Measurements from ENCODE around the gene TSEN15. TPM values are rescaled to one million over a fixed set of nuclear protein-coding genes. Genes with fewer than 3 reads are reported as not detected.

The TSEN15 gene
- total RNA-seq, 1 experiment from 2014 or later, result 71.4 TPM

DNA sequence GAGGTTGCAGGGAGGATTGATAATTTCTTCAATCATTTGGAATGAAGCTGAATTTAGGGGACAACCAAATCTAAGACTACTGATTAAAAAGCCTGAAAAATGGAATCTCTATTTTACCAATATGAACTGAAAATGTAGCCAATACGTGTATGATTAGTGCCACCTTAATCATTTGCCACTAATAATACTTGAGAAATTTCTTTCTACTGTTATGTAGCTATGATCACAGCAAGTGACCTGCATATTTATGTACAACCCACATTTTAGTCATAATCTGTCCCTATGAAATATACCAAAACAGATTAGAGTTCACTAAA lies 20.5 kb upstream of the TSEN15 start:
- H3K27me3 Mint-ChIP-seq (ENCODE audit: insufficient read depth, unreplicated experiment), result no peaks in the 10 kb centered on the region
- BruUV-seq (replicated peaks), result no TSS peak
- no peak for DNase-seq
- H3K4me3 Mint-ChIP-seq (ENCODE audit: unreplicated experiment), result no peak overlapping the region
- POLR2A ChIA-PET, result no interaction called here
- H3K9me3 Mint-ChIP-seq (ENCODE audit: unreplicated experiment), result no peaks in the 10 kb centered on the region
- Histone ChIP-seq H3K36me3 (ENCODE audit: control insufficient read depth, insufficient read depth, low read length) (no peaks in the 10 kb centered on the region), H3K4me1 (peaks cover 14% of the 10 kb centered on the region; the same call in 1 of the 2 replicates), H3K4me3 (ENCODE audit: low read depth, low read length) (no peak overlapping the region), H3K9me3 (no peaks in the 10 kb centered on the region), H3K27me3 (replicated peaks; ENCODE audit: control insufficient read depth, insufficient read depth, low read length) (no peaks in the 10 kb centered on the region)
- peaks cover 5% of the 10 kb centered on the region for H3K36me3 Mint-ChIP-seq (ENCODE audit: insufficient read depth, unreplicated experiment)
- peaks cover 11% of the 10 kb centered on the region for H3K4me1 Mint-ChIP-seq (ENCODE audit: low read depth, unreplicated experiment)
- no peak overlapping the region for H3K27ac Mint-ChIP-seq (ENCODE audit: unreplicated experiment)
- intact Hi-C loops (cut with micrococcal nuclease; ENCODE audit: unreplicated experiment), result no loop called here
- CTCF ChIA-PET, result no interaction called here
- TF ChIP-seq, protein P1, sequence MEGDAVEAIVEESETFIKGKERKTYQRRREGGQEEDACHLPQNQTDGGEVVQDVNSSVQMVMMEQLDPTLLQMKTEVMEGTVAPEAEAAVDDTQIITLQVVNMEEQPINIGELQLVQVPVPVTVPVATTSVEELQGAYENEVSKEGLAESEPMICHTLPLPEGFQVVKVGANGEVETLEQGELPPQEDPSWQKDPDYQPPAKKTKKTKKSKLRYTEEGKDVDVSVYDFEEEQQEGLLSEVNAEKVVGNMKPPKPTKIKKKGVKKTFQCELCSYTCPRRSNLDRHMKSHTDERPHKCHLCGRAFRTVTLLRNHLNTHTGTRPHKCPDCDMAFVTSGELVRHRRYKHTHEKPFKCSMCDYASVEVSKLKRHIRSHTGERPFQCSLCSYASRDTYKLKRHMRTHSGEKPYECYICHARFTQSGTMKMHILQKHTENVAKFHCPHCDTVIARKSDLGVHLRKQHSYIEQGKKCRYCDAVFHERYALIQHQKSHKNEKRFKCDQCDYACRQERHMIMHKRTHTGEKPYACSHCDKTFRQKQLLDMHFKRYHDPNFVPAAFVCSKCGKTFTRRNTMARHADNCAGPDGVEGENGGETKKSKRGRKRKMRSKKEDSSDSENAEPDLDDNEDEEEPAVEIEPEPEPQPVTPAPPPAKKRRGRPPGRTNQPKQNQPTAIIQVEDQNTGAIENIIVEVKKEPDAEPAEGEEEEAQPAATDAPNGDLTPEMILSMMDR (IDR thresholded peaks at IDR 0.05; ENCODE audit: insufficient read depth in 1 of 2, low read depth in 1 of 2, low read length in 1 of 2, severe bottlenecking in 1 of 2, unreplicated experiment in 1 of 2), result no peak

DNA sequence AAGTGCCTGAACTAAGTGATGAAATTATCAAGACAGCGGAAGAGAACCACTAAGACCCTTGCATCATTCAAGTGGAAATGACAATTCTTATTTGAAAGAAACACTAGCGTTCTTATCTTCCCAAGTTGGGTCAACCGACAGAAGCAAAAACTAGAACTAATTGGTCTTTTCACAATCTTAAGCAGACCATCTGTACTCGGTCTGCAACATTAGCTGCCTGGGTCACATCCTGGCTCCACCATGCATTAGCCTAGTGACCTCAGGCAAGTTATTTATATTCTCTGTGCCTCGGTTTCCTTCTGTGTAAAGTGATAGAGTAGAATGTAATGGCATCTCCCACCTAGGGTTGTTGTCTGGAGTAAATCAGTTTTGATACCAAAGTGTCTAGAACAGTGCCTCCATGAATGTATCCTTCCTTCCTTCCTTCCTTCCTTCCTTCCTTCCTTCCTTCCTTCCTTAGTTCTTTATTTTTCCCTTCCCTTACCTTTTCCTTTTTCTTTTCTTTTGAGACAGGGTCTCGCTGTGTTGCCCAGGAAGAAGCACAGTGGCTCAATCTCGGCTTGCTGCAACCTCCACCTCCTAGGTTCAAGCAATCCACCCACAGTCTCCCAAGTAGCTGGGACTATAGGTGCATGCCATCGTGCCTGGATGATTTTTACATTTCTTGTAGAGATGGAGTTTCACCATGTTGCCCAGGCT lies 20.0 kb upstream of the TSEN15 start:
- H3K4me1 Mint-ChIP-seq (ENCODE audit: low read depth, unreplicated experiment), result peaks cover 14% of the 10 kb centered on the region
- peaks cover 6% of the 10 kb centered on the region for H3K36me3 Mint-ChIP-seq (ENCODE audit: insufficient read depth, unreplicated experiment)
- no peaks in the 10 kb centered on the region for H3K9me3 ChIP-seq
- TF ChIP-seq, protein P1 (IDR thresholded peaks at IDR 0.05; ENCODE audit: insufficient read depth in 1 of 2, low read depth in 1 of 2, low read length in 1 of 2, severe bottlenecking in 1 of 2, unreplicated experiment in 1 of 2), result no peak
- no peaks in the 10 kb centered on the region for H3K9me3 Mint-ChIP-seq (ENCODE audit: unreplicated experiment)
- no peaks in the 10 kb centered on the region for H3K36me3 ChIP-seq (ENCODE audit: control insufficient read depth, insufficient read depth, low read length)
- no peaks in the 10 kb centered on the region for H3K27me3 Mint-ChIP-seq (ENCODE audit: insufficient read depth, unreplicated experiment)
- no peak overlapping the region for H3K4me3 ChIP-seq (ENCODE audit: low read depth, low read length)
- H3K4me1 ChIP-seq, result peaks cover 15% of the 10 kb centered on the region; the same call in 1 of the 2 replicates
- no TSS peak for BruUV-seq (replicated peaks)
- no peak for DNase-seq
- CTCF ChIA-PET, result no interaction called here
- H3K4me3 Mint-ChIP-seq (ENCODE audit: unreplicated experiment), result no peak overlapping the region
- intact Hi-C loops (cut with micrococcal nuclease; ENCODE audit: unreplicated experiment), result no loop called here
- POLR2A ChIA-PET, result no interaction called here
- no peaks in the 10 kb centered on the region for H3K27me3 ChIP-seq (replicated peaks; ENCODE audit: control insufficient read depth, insufficient read depth, low read length)
- no peak overlapping the region for H3K27ac Mint-ChIP-seq (ENCODE audit: unreplicated experiment)

DNA sequence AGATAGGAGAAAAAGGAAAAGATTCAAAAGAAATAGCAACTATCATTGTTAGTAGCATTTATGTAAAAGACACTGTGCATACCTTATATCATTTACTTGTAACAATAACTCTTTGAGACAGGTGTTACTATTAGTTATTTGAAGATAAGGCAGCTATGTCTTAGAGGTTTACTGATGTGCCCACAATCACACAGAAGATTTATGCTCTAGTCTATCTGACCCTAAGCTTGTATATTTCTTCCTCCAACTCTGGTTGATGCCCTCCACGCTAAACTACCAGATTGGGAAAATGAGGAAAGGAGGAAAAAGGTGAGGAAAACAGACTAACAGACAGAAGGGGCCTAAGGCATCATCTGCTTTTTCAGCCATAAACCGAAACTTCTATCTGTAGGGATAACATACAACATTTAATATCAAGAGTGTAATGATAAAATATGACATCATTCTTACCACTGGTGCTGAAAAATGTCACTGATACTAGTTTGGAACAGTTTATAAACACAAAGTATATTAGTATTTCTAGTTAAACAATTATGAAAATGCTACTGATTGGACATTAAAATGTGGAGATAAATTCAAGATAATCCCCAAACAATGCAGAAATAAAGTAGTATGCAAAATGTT lies 19.1 kb upstream of the TSEN15 start:
- Histone ChIP-seq H3K27me3 (replicated peaks; ENCODE audit: control insufficient read depth, insufficient read depth, low read length) (no peaks in the 10 kb centered on the region), H3K36me3 (ENCODE audit: control insufficient read depth, insufficient read depth, low read length) (no peaks in the 10 kb centered on the region), H3K4me3 (ENCODE audit: low read depth, low read length) (no peak overlapping the region), H3K4me1 (peaks cover 15% of the 10 kb centered on the region; the same call in 1 of the 2 replicates), H3K9me3 (no peaks in the 10 kb centered on the region)
- TF ChIP-seq, protein P1 (IDR thresholded peaks at IDR 0.05; ENCODE audit: insufficient read depth in 1 of 2, low read depth in 1 of 2, low read length in 1 of 2, severe bottlenecking in 1 of 2, unreplicated experiment in 1 of 2), result no peak
- H3K27me3 Mint-ChIP-seq (ENCODE audit: insufficient read depth, unreplicated experiment), result no peaks in the 10 kb centered on the region
- no peaks in the 10 kb centered on the region for H3K9me3 Mint-ChIP-seq (ENCODE audit: unreplicated experiment)
- ChIA-PET CTCF (no interaction called here), POLR2A (no interaction called here)
- H3K27ac Mint-ChIP-seq (ENCODE audit: unreplicated experiment), result no peak overlapping the region
- H3K4me3 Mint-ChIP-seq (ENCODE audit: unreplicated experiment), result no peak overlapping the region
- intact Hi-C loops (cut with micrococcal nuclease; ENCODE audit: unreplicated experiment), result no loop called here
- BruUV-seq (replicated peaks), result no TSS peak
- peaks cover 14% of the 10 kb centered on the region for H3K4me1 Mint-ChIP-seq (ENCODE audit: low read depth, unreplicated experiment)
- peaks cover 6% of the 10 kb centered on the region for H3K36me3 Mint-ChIP-seq (ENCODE audit: insufficient read depth, unreplicated experiment)
- no peak for DNase-seq
